ENCODE results near the gene C11orf24. TPM values are rescaled to one million over a fixed set of nuclear protein-coding genes. Genes with fewer than 3 reads are reported as not detected.

Gene C11orf24
- polyA plus RNA-seq, 1 of the 3 experiments (the other 2 are of a cell fraction): 50.9 TPM

DNA sequence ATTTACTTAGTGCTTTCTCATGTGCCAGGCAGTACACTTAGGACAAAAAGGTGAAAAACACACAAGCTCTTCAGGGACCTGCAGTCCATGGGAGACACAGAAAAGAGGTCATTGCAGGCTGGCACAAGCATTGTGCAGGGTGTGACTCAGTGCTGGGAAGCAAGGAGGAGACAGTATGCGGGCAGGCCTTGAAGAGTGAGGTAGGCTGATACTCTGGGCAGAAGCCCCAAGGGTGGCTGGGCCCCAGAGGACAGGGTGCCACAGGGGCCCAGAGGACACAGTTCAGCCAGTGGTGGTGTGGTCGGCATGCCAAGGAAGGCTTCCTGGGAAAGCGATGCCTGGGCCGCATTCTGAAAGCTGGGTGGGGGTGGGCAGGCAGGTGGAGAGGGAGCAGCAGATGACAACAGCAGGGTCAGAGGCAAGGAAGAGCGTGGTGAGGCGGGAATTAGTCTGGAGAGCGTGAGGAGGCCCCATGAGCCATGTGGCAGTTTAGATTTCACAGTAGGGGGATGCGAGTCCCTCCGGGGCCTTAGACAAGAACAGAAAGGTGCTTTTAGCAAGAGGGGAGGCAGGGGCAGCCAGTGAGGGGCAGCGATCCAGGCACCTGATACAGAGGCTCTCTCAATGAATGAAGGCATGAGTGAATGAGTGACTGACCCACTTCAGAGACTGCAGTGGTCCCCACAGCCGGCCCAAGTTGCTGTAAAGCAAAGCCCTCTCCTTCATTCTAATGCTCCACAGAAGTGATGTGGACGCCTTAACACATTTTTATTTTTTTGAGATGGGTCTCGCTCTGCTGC is 6.8 kb downstream of the C11orf24 start:
- CTCF ChIA-PET: interaction anchor here (2.4 to 3.8 kb wide), 2 partner anchors 33 kb away, joined by 9 to 14 read pairs; no protein-coding TSS in a partner anchor
- peaks cover 18 to 60% of the 10 kb centered on the region in 2 experiments for H3K36me3 ChIP-seq (replicated peaks in 1 of 2; ENCODE audit: control insufficient read depth in 1 of 2, insufficient read depth in 2 of 2, low read length in 1 of 2)

DNA sequence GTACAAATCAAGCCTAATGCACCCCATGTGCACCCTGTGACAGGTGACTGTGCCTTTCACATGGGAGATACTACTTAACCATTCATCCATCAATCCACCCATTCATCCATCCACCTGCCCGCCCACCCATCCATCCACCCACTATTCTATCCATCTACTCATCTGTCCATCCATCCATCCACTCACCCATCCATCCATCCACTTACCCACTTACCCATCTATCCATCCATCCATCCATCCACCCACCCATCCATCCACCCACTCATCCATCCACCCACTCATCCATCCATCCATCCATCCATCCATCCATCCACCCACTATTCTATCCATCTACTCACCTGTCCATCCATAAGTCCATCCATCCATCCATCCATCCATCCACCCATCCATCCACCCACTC is 7.5 kb downstream of the C11orf24 start:
- Histone ChIP-seq H3K4me1 (ENCODE audit: control insufficient read depth in 1 of 2, insufficient read depth in 2 of 2, low read depth in 1 of 2, low read length in 1 of 2) (no peaks in the 10 kb centered on the region; a peak in 1 of 4 replicates), H3K4me2 (no peak overlapping the region), H3K9me2 (no peaks in the 10 kb centered on the region), H4K20me1 (ENCODE audit: insufficient read depth) (0 out of 2 replicates have a peak, but pooled peaks cover 5% of the 10 kb centered on the region), H3K36me3 (replicated peaks in 1 of 2; ENCODE audit: control insufficient read depth in 1 of 2, insufficient read depth in 2 of 2, low read length in 1 of 2) (peaks cover 18 to 60% of the 10 kb centered on the region in 2 experiments), H3K4me3 (ENCODE audit: low read depth in 2 of 2, low read length in 1 of 2) (no peak overlapping the region), H3K27me3 (ENCODE audit: insufficient read depth) (no peaks in the 10 kb centered on the region), H3K9me3 (no peaks in the 10 kb centered on the region), H3K79me2 (ENCODE audit: insufficient read depth) (peaks cover 33% of the 10 kb centered on the region), H3K9ac (no peak overlapping the region), H3F3A (replicated peaks; ENCODE audit: insufficient read depth) (no peaks in the 10 kb centered on the region), H3K27ac (ENCODE audit: low read depth in 2 of 2, low read length in 1 of 2) (no peak overlapping the region), H2AFZ (ENCODE audit: low read depth) (no peak overlapping the region)
- TF ChIP-seq, protein P1, sequence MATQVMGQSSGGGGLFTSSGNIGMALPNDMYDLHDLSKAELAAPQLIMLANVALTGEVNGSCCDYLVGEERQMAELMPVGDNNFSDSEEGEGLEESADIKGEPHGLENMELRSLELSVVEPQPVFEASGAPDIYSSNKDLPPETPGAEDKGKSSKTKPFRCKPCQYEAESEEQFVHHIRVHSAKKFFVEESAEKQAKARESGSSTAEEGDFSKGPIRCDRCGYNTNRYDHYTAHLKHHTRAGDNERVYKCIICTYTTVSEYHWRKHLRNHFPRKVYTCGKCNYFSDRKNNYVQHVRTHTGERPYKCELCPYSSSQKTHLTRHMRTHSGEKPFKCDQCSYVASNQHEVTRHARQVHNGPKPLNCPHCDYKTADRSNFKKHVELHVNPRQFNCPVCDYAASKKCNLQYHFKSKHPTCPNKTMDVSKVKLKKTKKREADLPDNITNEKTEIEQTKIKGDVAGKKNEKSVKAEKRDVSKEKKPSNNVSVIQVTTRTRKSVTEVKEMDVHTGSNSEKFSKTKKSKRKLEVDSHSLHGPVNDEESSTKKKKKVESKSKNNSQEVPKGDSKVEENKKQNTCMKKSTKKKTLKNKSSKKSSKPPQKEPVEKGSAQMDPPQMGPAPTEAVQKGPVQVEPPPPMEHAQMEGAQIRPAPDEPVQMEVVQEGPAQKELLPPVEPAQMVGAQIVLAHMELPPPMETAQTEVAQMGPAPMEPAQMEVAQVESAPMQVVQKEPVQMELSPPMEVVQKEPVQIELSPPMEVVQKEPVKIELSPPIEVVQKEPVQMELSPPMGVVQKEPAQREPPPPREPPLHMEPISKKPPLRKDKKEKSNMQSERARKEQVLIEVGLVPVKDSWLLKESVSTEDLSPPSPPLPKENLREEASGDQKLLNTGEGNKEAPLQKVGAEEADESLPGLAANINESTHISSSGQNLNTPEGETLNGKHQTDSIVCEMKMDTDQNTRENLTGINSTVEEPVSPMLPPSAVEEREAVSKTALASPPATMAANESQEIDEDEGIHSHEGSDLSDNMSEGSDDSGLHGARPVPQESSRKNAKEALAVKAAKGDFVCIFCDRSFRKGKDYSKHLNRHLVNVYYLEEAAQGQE (IDR thresholded peaks at IDR 0.05; ENCODE audit: low read depth, low read length): no peak
- TF ChIP-seq RFX5 (IDR thresholded peaks at IDR 0.05; ENCODE audit: low read length) (no peak), RCOR1 (IDR thresholded peaks at IDR 0.05; ENCODE audit: low read length) (no peak), TAF1 (IDR thresholded peaks at IDR 0.05; ENCODE audit: borderline replicate concordance, low read depth, low read length) (no peak), ELF1 (IDR thresholded peaks at IDR 0.05) (no peak), MXI1 (IDR thresholded peaks at IDR 0.05; ENCODE audit: low read depth, low read length) (no peak)
- TF ChIP-seq, protein P2, sequence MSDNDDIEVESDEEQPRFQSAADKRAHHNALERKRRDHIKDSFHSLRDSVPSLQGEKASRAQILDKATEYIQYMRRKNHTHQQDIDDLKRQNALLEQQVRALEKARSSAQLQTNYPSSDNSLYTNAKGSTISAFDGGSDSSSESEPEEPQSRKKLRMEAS (IDR thresholded peaks at IDR 0.05; ENCODE audit: low read depth): no peak
- WGBS (ENCODE audit: low lambda C conversion rate): 95% methylated on average over 1 of the region's 1 CpG
- no peak for DNase-seq
- CTCF ChIA-PET: interaction anchor here (2.4 kb wide), 1 partner anchor 33 kb away, joined by 9 read pairs; no protein-coding TSS in a partner anchor
- POLR2A ChIA-PET: no interaction called here

More for the DNA sequence above, 6.8 kb downstream of the C11orf24 start:
- Histone ChIP-seq H2AFZ (ENCODE audit: low read depth) (no peak overlapping the region), H4K20me1 (ENCODE audit: insufficient read depth) (0 out of 2 replicates have a peak, but pooled peaks cover 7% of the 10 kb centered on the region), H3K27ac (ENCODE audit: low read depth in 2 of 2, low read length in 1 of 2) (no peak overlapping the region), H3K79me2 (ENCODE audit: insufficient read depth) (peaks cover 40% of the 10 kb centered on the region), H3K9me3 (no peaks in the 10 kb centered on the region), H3K27me3 (ENCODE audit: insufficient read depth) (no peaks in the 10 kb centered on the region), H3K4me2 (no peak overlapping the region), H3F3A (replicated peaks; ENCODE audit: insufficient read depth) (no peaks in the 10 kb centered on the region), H3K9ac (no peak overlapping the region), H3K4me1 (ENCODE audit: control insufficient read depth in 1 of 2, insufficient read depth in 2 of 2, low read depth in 1 of 2, low read length in 1 of 2) (peaks cover 3 to 7% of the 10 kb centered on the region in 2 experiments; a peak in 3 of 4 replicates), H3K4me3 (ENCODE audit: low read depth in 2 of 2, low read length in 1 of 2) (no peak overlapping the region), H3K9me2 (no peaks in the 10 kb centered on the region)
- WGBS (ENCODE audit: low lambda C conversion rate): 94% methylated on average over 13 of the region's 13 CpGs
- POLR2A ChIA-PET: no interaction called here
- no peak for DNase-seq
- TF ChIP-seq FOXM1 (IDR thresholded peaks at IDR 0.05; ENCODE audit: low read depth) (no peak), ELF1 (IDR thresholded peaks at IDR 0.05) (no peak)

Measured in SK-N-SH (cell line).